CD1c-positive myeloid dendritic cell (primary cell): ENCODE results near the gene HOXA6.

Experiments used
- DNase-seq: peaks from one replicate; pipeline ENCODE4 v3.0.0-alpha.2; 2016; ENCODE audit errors: extremely low spot score

The HOXA6 gene

DNA sequence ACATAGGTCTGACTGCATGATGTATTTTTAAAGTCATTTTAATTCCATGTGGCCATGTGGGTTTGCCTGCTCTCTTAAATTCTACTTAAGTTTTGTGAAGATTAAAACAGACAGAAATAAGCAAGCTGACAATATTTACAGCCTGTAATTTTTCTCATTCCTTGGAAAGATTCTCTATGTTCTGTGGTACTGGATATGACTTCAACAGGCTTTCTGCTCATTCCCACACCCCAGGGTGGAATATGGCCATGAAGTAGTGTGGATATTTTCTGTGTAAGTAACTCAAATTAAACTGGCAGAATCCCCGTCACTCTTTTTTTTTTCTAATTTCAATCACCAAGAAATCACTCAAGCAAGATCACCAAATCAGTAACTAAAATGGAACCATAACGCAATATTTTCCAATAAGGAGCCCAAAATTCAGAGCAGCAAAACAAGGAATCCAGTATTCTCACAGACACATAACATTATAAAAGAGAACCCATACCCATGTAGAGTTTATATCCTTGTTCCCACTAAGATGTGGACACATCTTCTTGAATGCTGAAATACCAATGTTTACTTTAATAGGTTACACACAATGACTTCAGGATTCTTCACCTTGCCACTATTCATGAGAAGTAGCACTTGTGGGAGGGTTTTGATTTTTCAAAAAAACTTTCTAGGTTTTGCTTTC, 9.8 kb downstream of the HOXA6 start:
- DNase-seq: no peak

DNA sequence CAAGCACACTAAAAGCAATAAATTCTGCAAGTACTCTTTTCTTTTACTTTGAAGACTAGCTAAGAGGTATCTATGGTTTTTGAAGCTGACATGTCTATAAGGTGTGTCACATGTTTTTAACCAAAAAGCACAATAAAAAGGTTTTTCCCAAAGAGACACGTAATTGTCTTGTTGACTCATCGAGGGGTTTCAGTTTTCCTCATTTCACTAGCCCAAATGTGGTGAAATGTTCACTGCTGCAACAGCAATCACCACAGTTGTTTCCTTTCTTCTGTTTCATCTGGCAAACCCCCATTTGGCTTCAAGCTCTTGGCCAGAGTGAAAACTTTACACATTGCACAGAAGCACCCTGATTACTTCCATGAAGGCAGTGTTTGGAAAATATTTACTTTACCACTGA, 13.2 kb downstream of the HOXA6 start:
- peak; percentile 64 for DNase-seq

DNA sequence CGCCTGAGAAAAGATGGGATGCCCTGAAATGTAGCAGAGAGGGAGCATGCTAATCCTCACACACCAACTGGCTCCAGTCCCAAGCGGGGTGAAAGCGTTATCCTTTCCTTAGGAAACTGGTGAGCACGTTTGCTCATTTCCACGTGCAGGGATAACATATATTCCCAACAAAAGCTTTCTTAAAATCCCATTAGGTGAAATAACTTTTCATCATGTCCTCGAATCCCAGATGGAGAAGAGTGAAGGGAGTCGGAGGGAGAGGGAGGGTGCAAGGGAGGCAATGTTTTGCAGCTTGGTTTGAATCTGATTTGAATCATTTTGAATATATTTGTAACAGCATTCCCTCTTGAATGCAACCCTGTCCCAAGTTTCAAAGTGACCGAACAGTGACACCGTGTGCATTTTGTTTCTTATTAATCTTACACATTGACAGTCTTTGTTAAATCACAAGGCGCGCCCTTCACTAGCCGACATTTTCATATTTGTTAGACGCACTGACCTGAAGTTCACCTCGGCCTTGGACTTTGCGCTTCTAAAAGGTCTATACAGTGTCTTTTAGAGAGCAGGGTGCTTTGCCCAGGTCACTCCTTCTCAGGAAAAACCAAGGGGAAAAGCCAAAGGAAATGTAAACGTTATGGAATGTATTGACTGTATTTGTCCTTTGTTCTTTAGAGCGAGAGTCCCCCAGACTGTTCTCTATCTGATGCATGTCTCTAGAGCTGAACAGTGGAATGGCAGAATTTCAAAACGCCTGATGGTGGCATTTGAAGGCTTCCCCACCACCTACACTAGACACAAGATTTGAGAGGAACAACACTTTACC, 14.0 kb downstream of the HOXA6 start:
- no peak for DNase-seq

DNA sequence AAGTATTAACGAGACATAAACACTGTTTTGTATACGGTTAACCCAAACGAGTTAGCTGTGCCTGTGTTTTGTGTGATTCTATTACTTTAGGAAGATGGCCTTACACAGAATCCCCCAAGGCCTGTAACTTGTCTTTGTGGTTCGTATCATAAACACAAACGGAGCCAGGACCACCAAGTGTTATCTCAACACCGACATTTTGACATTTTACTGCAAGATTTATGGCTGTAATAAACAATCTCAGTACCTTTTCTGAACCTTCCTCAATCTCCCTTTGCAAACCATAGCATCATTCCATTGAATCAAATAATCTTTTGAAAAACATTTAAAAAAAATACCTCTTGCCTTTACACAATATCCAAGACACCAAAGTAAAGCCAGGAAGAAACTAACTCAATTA, 14.6 kb downstream of the HOXA6 start:
- DNase-seq: no peak

DNA sequence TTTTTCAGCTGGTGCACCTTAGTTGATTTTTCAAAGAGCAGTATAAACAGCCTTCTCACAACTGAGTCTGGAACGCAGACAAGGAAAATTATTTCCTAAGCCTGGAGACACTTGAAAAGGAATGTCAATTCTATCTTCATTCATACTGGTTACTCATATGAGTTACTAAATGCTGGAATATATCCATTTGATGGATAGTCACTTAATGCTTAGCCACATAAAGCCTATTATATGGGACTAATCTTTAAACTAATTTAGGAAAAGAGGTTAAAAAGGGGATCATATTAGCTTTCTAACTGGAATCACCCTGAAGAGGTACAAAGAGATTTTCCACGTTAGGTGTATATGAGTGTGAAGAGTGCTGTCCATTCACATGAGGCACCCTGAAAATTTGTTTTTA, 15.4 kb downstream of the HOXA6 start:
- DNase-seq: no peak

DNA sequence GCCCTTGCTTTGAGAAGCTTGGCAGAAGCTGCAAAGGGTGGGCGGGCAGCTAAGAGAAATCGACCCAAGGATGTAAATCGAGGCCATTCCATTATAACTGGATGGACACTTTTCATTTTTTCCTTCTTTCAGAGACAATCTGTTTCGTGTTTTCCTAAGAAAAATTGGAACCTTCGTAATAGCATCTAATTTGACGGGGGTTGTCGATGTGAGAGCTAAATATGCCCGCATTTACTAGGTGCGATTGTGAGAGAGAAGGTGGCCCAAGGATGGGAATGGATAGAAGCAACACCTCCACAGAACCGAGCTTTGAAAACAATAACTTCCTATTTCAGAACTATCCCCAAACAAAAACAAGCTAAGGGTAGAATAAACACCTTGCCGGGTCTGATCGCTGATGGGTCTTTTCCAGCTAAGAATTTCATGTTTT, 16.2 kb downstream of the HOXA6 start:
- no peak for DNase-seq

DNA sequence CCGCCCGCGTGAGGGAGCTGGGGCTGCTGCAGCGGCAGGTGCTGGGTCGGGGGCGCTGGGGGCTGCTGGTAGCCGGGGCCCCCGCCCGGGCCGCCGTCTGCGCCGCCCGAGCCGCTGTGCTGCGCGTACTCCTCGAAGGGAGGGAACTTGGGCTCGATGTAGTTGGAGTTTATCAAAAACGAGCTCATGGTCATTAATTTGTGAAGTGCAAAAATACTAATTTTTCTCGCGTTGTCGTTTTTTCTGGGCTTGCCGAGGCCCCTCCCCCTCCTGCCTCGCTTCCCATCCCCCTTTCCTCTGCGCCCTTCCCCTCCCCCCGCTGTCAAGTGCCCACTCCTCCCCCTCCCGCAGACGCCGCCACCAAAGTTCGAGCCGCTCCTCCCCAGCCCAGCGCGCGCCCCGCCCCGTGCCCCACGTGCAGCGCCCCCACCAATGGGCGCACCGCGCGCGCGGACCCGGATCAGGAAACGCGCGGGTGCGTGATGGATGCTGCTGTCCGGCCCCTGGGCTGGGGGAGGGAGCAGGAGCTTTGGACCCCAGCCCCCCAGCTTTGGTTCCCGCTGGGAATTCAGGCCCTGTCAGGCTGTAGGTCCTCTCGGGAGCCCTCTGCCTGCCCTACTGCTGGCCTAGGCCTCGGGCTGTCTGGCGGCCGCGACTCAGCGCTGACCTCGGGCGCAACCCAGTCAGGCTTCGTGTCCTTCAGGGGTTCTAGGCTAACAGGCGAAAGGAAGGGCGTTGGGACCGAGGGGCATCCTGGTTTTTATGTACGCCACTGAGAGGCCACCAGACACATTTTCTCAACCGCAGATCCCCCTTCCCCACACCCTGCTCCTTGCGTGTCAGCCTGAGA, 16.8 kb downstream of the HOXA6 start, which contains the start of gene HOXA4:
TSS of gene HOXA4 (minus strand) at position 218 of the 850 bp plus-strand sequence. CDS start at position 194, 24 bp downstream.
- peak; percentile 79 for DNase-seq

DNA sequence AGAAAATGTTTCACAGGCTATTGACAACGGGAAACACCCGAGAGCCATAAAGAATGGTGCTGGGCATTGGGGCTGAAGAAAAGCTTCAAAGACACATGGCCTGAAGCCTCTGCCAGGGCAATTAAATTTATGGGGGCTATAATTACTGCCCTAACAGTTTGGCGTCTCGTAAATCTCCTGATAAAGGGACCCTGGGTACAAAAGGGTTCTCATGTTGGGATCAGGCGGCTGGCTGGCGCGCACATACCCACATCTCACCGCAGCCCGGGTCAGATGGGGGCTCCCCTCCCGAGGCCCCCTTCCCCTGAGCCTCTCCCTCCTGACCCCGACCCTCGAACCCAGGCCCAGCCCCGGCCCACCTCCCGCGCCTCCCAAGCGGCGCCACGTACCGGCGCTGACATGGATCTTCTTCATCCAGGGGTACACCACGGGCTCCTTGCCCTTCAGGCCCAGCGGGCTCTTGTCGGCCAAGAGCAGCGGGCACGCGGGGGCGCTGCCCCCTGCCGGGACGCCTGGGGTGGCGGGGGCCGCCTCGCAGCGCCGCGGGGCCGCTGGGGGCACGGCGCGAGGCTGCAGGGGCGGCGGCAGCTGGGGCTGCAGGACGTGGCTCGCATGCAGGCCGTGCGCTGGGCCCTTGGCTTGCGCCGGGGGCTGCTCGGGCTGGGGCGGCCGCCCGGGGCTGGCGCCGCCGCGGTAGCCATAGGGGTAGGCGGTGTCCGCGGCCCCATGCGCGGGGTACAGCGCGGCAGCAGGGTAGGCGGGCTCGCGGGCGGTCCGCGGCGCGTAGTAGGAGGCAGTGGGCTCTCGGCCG, 17.6 kb downstream of the HOXA6 start:
- DNase-seq: no peak

DNA sequence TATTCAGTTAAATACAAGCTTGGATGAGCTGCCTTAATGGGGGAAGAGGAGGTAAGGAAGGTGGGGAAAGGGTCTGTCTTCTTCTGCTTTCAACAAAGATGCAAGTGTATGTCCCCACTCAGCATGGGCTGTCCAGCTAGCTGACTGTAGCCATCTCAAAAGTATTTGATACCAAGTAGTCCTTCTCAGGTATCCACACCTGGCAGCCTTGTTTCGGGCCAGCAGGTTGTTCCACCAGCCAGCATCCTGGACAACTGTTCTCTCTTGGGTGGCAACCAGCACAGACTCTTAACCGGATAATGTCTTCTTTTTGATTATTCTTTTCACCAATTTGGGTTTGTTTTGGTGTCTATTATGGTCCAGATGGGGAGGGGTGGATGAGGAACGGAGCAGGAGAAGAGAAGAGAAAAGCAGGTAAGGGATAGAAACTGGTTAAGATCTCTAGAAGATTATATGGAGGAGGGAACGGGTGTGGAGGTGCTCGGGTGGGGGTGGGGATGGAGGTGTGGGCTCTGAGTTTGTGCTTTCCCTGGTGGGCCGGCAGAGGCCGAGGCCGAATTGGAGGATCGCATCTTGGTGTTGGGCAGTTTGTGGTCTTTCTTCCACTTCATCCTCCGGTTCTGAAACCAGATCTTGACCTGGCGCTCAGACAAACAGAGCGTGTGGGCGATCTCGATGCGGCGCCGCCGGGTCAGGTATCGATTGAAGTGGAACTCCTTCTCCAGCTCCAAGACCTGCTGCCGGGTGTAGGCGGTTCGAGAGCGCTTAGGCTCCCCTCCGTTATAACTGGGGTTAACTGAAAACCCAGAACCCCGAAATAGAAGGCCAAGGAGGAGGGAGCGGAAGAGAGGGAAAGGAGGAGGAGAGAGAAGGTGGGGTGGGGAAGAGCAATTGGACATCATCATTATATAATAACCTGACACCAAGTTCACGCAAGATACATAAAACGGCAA, 18.5 kb downstream of the HOXA6 start:
- no peak for DNase-seq

DNA sequence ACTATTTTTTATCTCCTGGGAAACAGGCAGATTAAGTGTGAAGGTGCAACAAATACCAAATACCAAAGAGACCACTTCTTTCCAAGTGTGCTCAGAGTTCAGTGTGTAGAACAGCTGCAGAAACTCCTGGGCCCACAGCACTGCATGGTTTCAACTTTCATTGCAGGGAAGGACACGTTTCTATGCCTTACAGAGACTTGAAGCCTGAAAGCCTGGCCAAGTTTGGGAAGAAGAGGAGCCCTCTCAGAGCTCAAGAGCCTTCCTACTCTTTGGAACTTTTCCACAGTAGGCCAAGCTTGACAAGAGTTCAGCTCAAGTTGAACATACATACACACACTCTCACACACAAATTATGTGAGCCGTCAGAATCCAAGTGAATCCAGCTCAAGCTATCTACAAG, 19.5 kb downstream of the HOXA6 start:
- no peak for DNase-seq

DNA sequence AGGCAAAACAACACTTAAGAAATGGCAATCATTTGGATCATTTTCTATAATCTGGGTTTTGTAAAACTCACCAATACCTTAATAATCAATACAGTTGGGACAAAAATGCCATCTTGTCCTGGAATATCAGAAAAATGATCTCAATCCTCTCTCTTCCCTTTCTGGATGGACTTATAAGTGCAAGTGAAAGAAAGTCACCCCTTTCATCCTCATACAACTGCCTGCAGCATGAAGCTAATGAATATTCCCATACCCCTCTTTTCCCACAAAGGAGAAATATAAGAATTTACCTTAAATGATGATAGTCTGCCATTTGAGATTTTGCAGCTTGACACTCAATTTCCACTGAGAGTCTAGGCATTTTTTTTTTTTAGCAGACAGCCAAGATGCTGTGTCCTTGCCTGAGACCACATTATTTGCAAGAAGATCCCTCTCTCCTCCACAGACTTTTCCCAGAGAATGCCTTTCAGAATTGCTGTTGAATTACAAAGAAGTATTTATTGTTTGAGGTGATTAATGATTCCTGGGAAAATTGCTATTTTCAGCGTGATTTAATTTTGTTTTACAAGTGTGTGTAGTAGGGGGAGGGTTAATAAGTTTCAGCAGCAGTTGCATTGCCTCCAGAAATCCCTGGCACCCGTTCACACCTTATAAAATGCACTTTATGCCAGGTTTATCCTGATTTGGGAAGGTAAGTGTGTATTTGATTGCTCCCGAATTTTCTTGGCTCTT, 20.8 kb downstream of the HOXA6 start:
- no peak for DNase-seq

DNA sequence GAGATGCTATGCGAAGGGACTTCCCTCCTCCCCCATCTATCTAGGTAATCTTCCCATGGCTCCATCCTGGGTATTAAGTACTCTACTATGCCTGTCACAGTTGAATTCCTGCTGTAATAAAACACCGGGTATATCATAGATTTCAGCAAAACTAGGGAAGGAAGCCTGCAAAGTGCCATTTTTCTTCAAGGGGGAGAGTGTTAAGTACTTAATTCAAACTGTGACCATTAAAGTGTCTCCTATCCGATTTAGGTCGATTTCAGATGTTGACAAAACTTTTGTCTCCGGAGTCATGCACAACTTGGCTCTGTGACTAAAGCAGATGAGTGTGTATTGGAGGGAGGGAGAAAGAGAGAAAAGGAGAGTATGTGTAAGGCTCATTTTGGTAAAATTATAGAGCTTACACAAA, 21.6 kb downstream of the HOXA6 start:
- DNase-seq: no peak

DNA sequence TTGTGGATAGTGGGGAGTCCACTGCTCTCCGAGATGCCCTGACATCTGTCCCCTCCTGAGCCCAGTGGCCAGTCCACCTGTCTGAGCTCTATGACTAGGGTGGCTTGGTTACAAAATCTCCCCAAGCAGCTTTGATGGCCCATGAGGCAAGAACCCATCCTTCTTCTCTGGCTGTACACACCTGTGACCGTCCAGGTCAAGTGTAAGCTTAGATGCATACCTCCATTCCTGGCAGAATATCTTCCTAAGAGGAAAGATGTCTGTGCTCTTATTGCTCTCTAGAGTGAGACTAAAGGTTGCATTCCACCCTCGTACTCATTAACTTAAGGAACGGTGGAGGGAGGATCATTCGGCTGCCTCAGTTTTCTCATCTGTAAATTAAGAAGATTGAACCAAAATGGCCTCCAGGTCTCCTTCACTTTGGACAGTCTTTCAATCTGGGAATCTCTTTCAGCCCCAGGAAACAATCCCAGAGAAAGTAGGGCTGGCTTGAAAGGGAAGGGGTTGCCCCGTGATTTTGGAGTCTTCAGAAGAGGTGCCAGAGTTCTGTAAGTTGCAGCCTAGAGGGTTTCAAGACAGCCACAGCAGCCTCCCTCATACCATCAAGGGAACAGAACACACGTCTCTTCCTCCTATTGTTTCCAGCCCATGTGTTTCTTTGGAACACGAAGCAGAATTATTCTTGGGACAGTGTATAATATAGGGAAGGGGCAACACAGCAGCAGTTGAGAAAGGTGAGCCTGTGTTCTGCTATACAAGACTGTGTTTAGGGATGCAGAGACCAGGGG, 22.5 kb downstream of the HOXA6 start:
- DNase-seq: no peak

DNA sequence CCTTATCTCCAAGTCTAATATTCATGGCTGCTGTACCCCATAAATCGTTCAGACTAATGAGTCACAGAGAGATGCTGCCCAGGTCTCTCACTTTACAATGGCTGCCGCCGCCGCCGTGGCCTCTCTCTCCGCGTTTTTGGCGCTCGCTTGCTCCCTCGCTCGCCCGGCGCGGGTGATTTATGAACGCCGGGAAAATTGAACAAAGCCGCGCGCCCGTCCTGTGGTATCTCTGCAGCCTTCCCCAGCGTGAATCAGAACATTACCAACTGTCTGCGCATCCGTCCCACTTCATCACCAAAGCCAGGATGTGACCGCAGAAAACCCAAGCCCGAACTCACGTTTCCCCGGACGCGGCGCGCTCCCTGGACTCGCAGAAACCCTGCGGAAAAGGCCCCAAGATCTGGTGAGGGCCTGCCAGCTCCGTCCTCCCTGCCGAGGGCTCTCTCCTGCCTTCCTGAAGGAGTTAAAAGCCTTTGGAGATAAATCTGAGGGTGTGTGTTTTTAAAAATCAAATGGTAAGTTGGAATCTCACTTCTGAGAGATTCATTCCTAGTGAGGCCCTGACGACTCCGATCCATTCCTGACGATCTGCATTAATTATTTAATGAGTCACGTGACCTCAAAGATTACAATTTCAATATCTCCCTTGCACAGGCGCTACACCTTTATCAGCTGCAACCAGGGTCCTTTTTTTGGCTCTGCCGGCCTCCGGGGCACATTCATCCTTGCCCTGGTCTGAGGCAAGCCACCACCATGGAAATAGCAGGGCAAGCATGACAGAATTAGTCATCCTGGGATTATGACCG, 23.3 kb downstream of the HOXA6 start:
- no peak for DNase-seq

DNA sequence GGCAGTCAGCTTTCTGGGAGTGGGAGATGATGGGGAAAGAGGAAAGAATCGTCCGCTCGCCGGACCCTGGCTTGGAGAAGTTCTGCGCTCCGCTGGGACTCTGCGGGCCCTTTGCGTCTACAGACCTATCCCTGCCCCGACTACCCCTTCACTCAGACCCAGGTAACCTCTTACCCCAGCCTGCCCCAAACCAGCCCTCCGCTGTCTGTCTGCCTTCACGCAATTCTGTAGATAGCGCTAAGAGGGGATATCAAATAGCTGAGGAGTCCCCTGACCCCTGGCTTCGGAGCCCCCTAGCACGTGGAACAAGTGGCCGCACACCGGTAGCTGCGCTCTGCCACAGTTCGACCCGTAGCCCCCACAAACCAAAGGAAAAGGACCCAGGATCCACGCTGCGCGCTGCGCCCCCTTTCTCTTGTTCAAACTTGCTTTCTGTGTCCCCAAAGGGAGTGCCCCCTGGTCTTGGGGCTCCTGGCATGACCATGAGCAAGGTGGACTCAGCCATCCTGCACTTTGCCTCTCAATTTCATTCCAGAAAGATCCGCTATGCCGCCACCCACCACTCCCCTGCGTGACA, 24.0 kb downstream of the HOXA6 start:
- DNase-seq: no peak

DNA sequence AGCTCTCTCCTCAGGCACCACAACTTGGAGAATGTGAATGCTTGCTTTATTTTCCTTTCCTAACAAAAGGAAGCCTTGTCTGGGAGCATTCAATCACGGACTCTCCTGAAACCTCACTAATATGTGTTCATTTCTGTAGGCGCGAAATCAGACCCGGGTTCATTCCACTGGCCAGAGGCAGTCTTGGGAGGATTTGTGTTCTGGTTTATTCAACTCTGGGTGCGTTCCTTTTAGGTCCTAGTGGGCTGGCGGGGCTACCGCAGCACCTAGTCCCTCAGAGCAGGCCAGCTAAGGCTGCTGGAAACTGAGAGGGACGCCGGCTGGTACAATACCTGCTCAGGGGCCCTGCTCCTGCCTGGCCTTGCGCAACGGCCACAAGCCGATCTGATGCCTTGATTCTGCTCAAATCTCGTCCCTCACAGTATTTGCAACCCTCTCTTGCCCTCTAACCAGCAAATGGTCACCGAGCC, 24.5 kb downstream of the HOXA6 start:
- DNase-seq: no peak
